ENCODE measurements around the gene CDH22.

The CDH22 gene

DNA sequence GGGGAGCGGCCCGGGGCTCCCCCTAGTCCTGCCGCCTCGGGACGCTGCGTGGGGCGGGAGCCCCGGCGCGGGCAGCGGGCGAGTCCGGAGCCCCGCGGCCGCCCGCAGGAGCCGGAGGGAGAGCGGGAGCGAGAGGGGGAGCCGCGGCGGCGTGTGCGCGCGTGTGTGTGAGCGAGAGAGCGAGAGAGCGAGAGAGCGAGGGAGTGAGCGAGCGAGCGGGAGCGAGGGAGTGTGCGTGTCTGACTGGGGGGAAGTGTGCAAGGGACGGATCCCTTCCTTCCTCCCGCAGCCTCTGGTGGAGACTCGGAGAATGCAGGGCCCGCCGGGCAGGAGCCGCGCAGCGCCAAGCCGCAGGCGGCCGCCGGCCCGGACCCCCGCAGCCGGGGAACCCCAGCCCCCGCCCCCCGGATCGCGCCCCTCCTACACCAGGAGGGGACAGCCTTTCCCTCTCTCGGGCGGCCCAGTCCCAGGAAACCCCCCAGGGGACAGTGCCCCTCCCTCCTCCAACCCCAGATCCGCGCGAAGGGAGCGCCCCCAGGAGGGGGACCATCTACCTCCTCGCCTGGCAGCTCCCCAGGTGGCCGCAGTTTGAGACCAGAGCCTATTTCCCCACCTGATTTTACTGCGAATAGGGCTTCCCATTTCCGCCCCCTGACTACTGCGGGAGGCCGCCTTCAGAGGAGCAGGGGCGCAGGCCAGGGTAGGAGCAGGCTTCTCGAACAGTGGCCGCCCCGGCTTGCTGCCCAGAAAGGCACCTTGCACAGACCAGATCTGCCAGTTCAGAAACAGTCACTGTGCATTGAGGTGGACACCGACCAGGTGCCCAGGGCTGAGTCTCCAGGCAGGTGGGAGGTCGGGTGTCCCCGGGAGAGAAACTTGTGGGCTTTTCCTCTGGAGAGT is at the start of gene CDH22:
CDH22 (minus strand) TSS at position 241 of the 900 bp plus-strand sequence. CDS start 57,204 bp downstream, outside the sequence.
- DNase-seq: peak; percentile 34

- no peak for DNase-seq
Observed at GRCh38 chr20:46357030-46357514, 48.8 kb upstream of the CDH22 start.

DNA sequence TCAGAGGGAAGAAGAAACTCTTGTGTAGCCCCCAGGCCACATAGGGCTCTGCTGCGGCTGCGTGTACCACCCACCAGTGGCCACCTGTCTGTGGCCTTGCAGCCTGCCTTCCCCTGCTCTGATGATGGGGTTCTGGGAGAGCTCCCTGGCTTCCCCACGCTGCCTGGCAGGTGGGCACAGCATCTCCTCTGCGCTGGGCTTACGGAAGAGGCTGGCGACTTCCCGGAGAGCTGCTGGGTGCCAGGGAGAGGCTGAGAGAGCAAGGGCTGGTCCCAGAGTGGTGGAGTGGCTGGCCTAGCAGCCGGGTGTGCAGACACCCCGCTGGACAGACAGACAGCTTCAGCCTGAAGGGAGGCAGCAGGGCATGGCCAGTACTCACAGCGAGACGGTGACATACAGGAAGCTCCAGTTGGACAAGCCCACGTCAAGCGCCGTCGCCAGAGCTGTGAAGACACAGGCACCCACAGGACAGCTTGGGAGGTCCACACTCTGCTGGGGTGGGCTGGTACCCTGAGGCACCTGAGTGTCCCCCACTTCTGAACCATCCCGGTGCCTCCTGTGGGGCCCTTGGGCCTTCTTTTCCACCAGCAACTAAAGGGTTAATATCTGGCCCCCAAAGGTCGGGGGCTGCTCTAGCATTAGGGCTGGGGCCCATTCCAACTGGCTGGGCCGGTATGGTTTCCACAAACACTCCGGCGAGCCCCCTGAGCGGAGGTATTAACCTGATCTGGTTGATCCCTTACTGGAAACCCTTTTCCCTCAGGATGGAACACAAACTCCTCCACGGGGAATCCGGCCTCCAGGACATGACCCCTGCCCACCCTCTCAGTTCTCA is 48.1 kb upstream of the CDH22 start:
- DNase-seq: no peak

DNA sequence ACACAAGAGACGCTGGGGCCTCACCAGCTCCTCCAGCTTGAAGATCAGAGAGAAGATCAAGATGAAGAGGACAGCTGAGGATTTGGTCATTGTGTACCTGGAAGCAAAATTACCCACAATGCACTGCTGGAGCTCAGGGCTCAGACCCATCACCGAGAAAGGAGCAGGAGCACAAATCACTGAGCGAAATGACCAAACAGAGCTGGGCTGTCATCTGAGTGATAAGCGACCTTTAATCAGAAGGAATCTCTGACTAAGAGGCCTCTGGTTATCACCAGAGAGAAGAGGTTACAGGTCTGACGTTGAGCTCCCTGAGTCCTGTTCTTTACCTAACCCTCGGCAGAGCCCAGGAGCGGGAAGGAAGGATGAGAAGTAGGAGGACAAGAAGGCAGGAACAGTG is 47.5 kb upstream of the CDH22 start:
- no peak for DNase-seq

DNA sequence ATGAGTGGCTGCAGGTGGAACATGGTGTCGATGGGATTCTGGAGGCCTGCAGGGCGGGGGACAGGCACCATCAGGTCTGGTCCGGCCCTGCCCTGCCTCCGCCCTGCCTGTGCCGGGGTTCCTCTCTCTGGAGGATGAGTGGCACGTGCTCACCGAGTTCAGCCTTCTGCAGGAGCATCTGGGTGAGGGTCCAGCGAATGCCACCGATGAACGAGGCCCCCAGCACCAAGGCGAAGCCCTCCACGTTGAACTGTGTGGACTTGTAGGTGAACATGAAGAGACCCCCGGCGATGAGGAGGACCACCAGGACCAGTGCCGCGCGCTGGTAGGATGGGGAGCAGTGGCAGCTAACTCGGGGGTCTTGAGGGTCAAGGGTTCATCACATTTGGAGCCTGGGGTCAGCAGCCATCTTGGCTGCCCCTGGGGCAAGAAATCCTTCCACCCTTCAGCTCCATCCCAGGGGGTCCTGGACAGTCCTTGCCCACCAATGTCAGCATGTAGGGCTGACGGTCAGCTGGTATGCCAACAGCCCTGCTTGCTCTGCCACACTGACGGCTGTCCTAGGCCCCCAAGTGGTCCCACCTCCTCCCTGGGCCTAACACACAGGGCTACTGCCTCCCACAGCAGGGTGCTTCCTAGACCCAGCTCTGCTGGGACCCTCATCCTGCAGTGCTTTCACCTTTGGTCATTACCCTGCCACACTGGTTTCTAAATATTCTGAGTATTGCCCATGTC is 46.8 kb upstream of the CDH22 start:
- no peak for DNase-seq

- DNase-seq: no peak
Observed at GRCh38 chr20:46354207-46354555, 45.9 kb upstream of the CDH22 start.

DNA sequence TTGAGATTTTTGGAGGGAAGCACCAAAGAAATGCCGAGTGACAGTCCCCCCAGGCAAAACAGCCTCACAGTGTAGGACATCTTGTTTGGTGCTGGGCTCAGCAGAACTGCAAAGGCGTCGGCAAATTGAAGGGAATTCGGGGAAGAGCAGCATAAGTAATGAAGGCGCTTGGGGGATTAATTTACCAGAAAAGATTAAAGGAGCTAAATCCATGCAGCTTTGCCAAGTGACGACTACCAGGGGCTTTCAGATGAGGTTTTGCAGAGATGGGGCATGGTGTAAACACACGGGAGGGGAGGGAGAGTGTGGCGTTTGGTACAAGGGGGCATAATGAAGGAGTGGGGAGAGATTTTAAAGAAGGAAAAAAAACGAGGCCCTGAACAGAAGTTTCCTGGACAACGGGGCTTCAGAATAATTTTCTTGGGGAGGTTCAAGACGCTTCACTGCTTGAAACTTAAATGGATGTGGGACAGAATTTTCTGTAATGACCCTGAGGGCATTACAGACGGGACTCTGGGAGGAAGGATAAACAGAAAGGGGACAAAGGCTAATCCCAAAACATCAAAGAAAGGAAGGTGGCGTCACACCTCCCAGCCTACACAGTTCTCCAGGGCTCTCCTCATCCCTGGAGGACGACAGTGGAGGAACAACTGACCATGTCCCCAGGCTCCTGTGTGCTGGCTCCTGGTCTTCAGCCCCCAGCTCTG is 45.4 kb upstream of the CDH22 start:
- no peak for DNase-seq

GRCh38 chr20:46352370-46352938 is 44.2 kb upstream of the CDH22 start:
- no peak for DNase-seq

- DNase-seq: no peak
Observed at GRCh38 chr20:46351357-46352058, 43.2 kb upstream of the CDH22 start.

GRCh38 chr20:46350986-46351267 is 42.6 kb upstream of the CDH22 start:
- DNase-seq: no peak

- no peak for DNase-seq
Observed at GRCh38 chr20:46350201-46350985, 42.1 kb upstream of the CDH22 start.

DNA sequence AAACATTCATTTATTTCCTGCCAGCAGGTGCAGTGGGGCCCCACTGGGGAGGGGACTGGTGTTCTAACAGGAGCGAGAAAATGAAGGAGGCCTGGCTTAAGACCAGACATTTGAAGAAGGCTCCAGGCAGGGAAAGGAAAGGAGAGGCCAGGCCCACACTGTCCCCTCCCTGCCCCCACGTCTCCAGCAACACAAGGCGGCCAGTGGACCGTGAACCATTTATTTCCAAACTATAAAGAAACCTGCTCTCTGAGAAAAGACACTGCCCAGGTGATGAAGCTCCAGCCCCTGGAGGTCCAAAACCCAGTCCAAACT is 41.4 kb upstream of the CDH22 start:
- DNase-seq: peak; percentile 19

GRCh38 chr20:46349035-46349741 is 40.9 kb upstream of the CDH22 start:
- DNase-seq: no peak

- no peak for DNase-seq
Observed at GRCh38 chr20:46347841-46348803, 39.8 kb upstream of the CDH22 start.

DNA sequence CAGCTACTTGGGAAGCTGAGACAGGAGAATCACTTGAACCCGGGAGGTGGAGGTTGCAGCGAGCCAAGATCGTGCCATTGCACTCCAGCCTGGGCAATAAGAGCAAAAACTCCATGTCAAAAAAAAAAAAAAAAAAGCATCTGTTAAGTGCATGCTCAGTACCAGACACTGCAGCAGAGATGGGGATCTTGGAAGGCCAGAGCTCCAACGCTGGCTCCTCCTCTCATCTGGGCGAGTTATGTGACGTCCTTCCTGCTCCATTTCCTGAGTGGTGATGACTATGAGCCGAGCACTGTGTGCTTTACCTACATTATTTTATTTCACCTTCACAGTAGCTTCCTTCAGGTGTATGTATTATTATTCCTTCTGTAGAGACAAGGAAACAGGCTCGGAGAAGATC is 38.5 kb upstream of the CDH22 start:
- DNase-seq: no peak

DNA sequence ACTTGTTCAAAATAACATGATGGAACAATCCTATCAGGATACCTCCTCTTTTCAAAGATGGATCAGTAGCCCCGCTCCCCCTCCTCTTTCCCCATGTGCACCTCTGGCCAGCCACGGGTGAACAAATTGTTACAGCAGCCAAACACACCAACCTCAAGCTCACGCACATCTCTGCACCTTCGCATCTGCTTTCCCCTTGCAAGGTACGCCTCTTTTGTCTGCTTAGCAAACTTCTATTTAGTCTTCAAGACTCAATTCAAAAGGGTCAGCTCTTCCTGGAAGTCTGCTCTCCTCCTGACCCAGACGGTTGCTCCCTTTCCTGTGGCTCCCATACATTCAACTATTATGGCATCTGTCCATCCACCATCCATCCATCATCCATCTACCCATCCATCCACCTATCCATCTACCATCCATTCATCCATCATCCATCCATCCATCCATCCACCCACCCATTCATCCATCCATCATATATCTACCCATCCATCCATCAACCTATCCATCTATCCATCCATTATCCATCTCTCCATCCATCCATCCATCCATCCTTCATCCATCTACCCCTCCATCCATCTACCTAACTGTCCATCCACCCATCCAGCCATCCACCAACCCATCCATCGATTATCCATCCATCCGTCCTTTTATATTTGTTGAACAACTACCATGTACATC is 36.3 kb upstream of the CDH22 start:
- no peak for DNase-seq

GRCh38 chr20:46343975-46344357 is 35.7 kb upstream of the CDH22 start:
- DNase-seq: no peak

DNA sequence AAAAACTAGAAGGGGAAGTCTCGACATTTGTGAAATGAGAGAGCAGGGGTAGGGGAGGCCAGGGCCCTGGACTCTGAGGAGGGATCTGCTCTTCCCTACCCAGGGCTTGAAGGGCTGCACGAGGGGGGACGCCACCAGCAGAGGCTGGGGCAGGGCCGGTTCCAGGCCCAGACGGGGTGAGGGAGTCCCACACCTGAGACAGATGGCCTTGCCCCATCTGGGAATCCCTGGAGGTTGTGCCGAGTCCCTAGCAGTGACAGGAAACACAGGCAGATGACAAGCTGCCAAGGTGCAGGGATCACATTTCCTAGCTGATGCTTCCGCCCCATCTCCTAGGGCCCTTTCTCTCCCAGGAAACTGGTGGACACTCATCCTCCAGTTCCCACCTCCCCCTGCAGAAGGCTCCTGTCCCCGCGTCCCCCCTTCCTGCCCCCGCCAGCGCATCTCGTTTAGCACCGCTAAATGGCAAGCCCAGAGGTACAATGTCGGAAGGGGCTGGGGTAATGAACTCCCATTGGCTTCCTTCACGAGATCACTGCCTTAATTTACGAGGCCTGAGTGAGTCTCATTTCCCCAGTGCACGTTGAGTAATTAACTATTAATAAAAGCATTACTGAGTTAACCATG is 35.2 kb upstream of the CDH22 start:
- DNase-seq: no peak
